Measurements from ENCODE around the gene PTPRT.
A peak's percentile ranks its signal among the peaks of the same experiment; 100 is the strongest.

Gene PTPRT

GRCh38 chr20:42429761-42430458 lies 759.8 kb downstream of the PTPRT start:
- H3K4me3 ChIP-seq (ENCODE audit: low read depth, low read length) = no peak overlapping the region
- TF ChIP-seq MAX (IDR thresholded peaks at IDR 0.05; ENCODE audit: low read depth, low read length) (no peak), POLR2A (IDR thresholded peaks at IDR 0.05; ENCODE audit: extremely low read depth, insufficient read length) (no peak), CTCF (IDR thresholded peaks at IDR 0.05; ENCODE audit: low read depth, low read length) (no peak), MYC (IDR thresholded peaks at IDR 0.05; ENCODE audit: low read depth, low read length) (no peak)
- no peak for DNase-seq (ENCODE audit: low read depth)

DNA sequence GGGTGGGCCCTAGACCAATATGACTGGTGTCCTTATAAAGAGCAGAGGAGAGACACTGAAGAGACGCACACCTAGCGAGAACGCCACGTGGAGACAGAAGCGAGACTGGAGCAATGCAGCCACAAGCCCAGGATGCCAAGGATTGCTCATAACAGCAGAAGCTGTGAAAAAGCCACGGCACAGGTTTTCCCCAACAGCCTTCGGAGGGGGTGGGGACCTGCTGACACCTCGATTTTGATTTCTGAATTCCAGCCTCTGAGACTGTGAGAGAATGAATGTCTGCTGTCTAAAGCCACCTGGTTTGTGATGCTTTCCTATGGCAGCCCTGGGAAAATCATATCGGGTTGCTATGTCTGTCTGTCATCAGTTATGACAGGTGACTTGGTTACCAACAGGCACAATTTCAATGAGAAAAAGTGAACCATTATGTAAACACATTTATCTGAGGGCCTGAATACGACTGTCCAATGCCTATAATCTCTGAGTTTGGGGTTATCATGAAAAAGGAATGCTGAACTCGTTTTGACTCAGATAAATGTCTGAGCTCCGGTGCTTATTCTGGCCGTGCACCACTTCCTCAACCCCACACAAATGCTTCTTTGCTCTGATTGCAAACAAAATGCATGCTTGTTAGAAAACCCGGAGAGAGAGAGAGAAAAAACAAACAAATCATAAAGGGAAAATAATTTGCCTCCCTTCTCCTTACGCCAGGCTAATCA lies 769.7 kb downstream of the PTPRT start:
- DNase-seq (ENCODE audit: low read depth) = no peak
- no peak overlapping the region for H3K4me3 ChIP-seq (ENCODE audit: low read depth, low read length)
- TF ChIP-seq MAX (IDR thresholded peaks at IDR 0.05; ENCODE audit: low read depth, low read length) (no peak), POLR2A (IDR thresholded peaks at IDR 0.05; ENCODE audit: extremely low read depth, insufficient read length) (no peak), CTCF (IDR thresholded peaks at IDR 0.05; ENCODE audit: low read depth, low read length) (no peak), MYC (IDR thresholded peaks at IDR 0.05; ENCODE audit: low read depth, low read length) (no peak)

GRCh38 chr20:42406826-42407225 lies 782.9 kb downstream of the PTPRT start:
- TF ChIP-seq CTCF (IDR thresholded peaks at IDR 0.05; ENCODE audit: low read depth, low read length) (no peak), MAX (IDR thresholded peaks at IDR 0.05; ENCODE audit: low read depth, low read length) (no peak), POLR2A (IDR thresholded peaks at IDR 0.05; ENCODE audit: extremely low read depth, insufficient read length) (no peak), MYC (IDR thresholded peaks at IDR 0.05; ENCODE audit: low read depth, low read length) (no peak)
- no peak for DNase-seq (ENCODE audit: low read depth)
- no peak overlapping the region for H3K4me3 ChIP-seq (ENCODE audit: low read depth, low read length)

- no peak for TF ChIP-seq MAX (IDR thresholded peaks at IDR 0.05; ENCODE audit: low read depth, low read length)
- no peak for TF ChIP-seq POLR2A (IDR thresholded peaks at IDR 0.05; ENCODE audit: extremely low read depth, insufficient read length)
- no peak for TF ChIP-seq MYC (IDR thresholded peaks at IDR 0.05; ENCODE audit: low read depth, low read length)
- no peak for TF ChIP-seq CTCF (IDR thresholded peaks at IDR 0.05; ENCODE audit: low read depth, low read length)
- no peak for DNase-seq (ENCODE audit: low read depth)
- H3K4me3 ChIP-seq (ENCODE audit: low read depth, low read length) = no peak overlapping the region
Measured at GRCh38 chr20:42402455-42402854, 787.3 kb downstream of the PTPRT start.

- H3K4me3 ChIP-seq (ENCODE audit: low read depth, low read length) = no peak overlapping the region
- no peak for TF ChIP-seq MYC (IDR thresholded peaks at IDR 0.05; ENCODE audit: low read depth, low read length)
- TF ChIP-seq POLR2A (IDR thresholded peaks at IDR 0.05; ENCODE audit: extremely low read depth, insufficient read length) = no peak
- TF ChIP-seq MAX (IDR thresholded peaks at IDR 0.05; ENCODE audit: low read depth, low read length) = no peak
- TF ChIP-seq CTCF (IDR thresholded peaks at IDR 0.05; ENCODE audit: low read depth, low read length) = no peak
- DNase-seq (ENCODE audit: low read depth) = peak; percentile 6
Measured at GRCh38 chr20:42401613-42402012, 788.1 kb downstream of the PTPRT start.

Measured in NB4 (cell line).